H1 (cell line): ENCODE data around the gene N4BP3. TPM values are rescaled to one million over a fixed set of nuclear protein-coding genes. Genes with fewer than 3 reads are reported as not detected.

ENCODE experiments used
- CTCF ChIA-PET: fragments of 300-600 bp; sonication (Branson Sonifier 250); formaldehyde crosslinking; loops from one replicate; lab custom pipeline; 2021; ENCODE audit not compliant: partially characterized antibody; lab: Charles Lee
- POLR2A ChIA-PET: fragments of 300-600 bp; sonication (Branson Sonifier 250); formaldehyde crosslinking; loops from one replicate; lab custom pipeline; 2021; ENCODE audit warnings: inconsistent platforms; ENCODE audit not compliant: partially characterized antibody; lab: Charles Lee
- DNase-seq, 2 experiments: peaks; one replicate each; pipeline versions ENCODE4 v3.0.0 to v3.0.0-alpha.2; 2010 to 2022; ENCODE audit warnings: low spot score in 2 of 2, low read depth in 1 of 2, mixed read lengths in 1 of 2
- FAIRE-seq: peaks from 2 replicates; lab custom pipeline; 2011; peaks lifted over from hg19 to GRCh38; lab: Jason Lieb, UNC
- H2AFZ ChIP-seq: 2 replicates; pipeline ENCODE4 v1.8.1; 2012; ENCODE audit warnings: low read length, inconsistent platforms
- H2AK5ac ChIP-seq: 2 replicates; pipeline ENCODE4 v1.6.1; 2013; ENCODE audit warnings: low read depth, low read length
- H2BK120ac ChIP-seq: replicated peaks from 2 replicates; pipeline ENCODE3; 2013; ENCODE audit warnings: low read depth, low read length, inconsistent platforms
- H2BK12ac ChIP-seq: 2 replicates; pipeline ENCODE4 v1.6.1; 2013; ENCODE audit warnings: low read depth, low read length
- H2BK15ac ChIP-seq: 2 replicates; pipeline ENCODE4 v1.6.1; 2013; ENCODE audit warnings: low read length
- H2BK20ac ChIP-seq: 2 replicates; pipeline ENCODE4 v1.6.1; 2013; ENCODE audit warnings: low read length
- H2BK5ac ChIP-seq: 2 replicates; pipeline ENCODE4 v1.6.1; 2013; ENCODE audit warnings: low read depth, low read length
- H3K14ac ChIP-seq: 2 replicates; pipeline ENCODE4 v1.6.1; 2013; ENCODE audit warnings: inconsistent platforms; ENCODE audit not compliant: insufficient read length
- H3K18ac ChIP-seq: 2 replicates; pipeline ENCODE4 v1.6.1; 2013; ENCODE audit warnings: low read length; ENCODE audit errors: extremely low read depth
- H3K23ac ChIP-seq: 2 replicates; pipeline ENCODE4 v1.6.1; 2013; ENCODE audit warnings: inconsistent platforms; ENCODE audit not compliant: insufficient read length
- H3K23me2 ChIP-seq: 2 replicates; pipeline ENCODE4 v1.6.1; 2013; ENCODE audit warnings: low read depth, low read length
- H3K27ac ChIP-seq: 2 replicates; pipeline ENCODE4 v1.6.1; 2011; ENCODE audit warnings: low read depth, low read length, inconsistent platforms
- H3K27me3 ChIP-seq, 4 experiments: replicated peaks in 1 of 4; 1 replicate in 1 of 4; 2 replicates in 3 of 4; pipeline versions ENCODE4 v1.6.1 to v1.8.1; 2011 to 2013; ENCODE audit warnings: low read length in 3 of 4, mild to moderate bottlenecking in 3 of 4, inconsistent platforms in 2 of 4, mixed read lengths in 2 of 4, moderate library complexity in 1 of 4; ENCODE audit not compliant: control insufficient read depth in 3 of 4, insufficient read depth in 3 of 4; ENCODE audit errors: extremely low read depth in 1 of 4
- H3K36me3 ChIP-seq, 4 experiments: 2 replicates each; pipeline versions ENCODE4 v1.6.1 to v1.8.1; 2011 to 2013; ENCODE audit warnings: mild to moderate bottlenecking in 4 of 4, low read length in 3 of 4, moderate library complexity in 2 of 4, control low read depth in 1 of 4, inconsistent platforms in 1 of 4; ENCODE audit not compliant: insufficient read depth in 4 of 4, control insufficient read depth in 2 of 4
- H3K4ac ChIP-seq: replicated peaks from 2 replicates; pipeline ENCODE3; 2013; ENCODE audit warnings: low read length, low read depth, mixed read lengths, inconsistent platforms; ENCODE audit not compliant: insufficient read length
- H3K4me1 ChIP-seq, 4 experiments: replicated peaks in 1 of 4; 1 replicate in 1 of 4; 2 replicates in 3 of 4; pipeline versions ENCODE4 v1.6.1 to v1.8.1; 2011 to 2013; ENCODE audit warnings: low read length in 3 of 4, inconsistent platforms in 2 of 4, mixed read lengths in 1 of 4; ENCODE audit not compliant: insufficient read depth in 4 of 4, control insufficient read depth in 3 of 4
- H3K4me2 ChIP-seq, 2 experiments: 2 replicates each; pipeline versions ENCODE4 v1.6.1 to v1.8.1; 2011 to 2013; ENCODE audit warnings: low read depth in 2 of 2, low read length in 2 of 2, control low read depth in 1 of 2, inconsistent platforms in 1 of 2, mild to moderate bottlenecking in 1 of 2; ENCODE audit not compliant: insufficient read depth in 1 of 2
- H3K4me3 ChIP-seq, 4 experiments: fragments of 200-600, 300-600 bp in 1 of 4; sonication (generic), shearing (Covaris generic), sonication (Bioruptor Twin) in 1 of 4; 2 replicates each; pipeline versions ENCODE4 v1.5.1 to v1.8.1; 2011 to 2016; ENCODE audit warnings: low read length in 4 of 4, low read depth in 3 of 4, control low read depth in 2 of 4, inconsistent platforms in 2 of 4, mild to moderate bottlenecking in 2 of 4, mixed read lengths in 1 of 4, moderate library complexity in 1 of 4; ENCODE audit not compliant: insufficient read depth in 2 of 4; ENCODE audit errors: extremely low read depth in 1 of 4
- H3K56ac ChIP-seq: replicated peaks from 2 replicates; pipeline ENCODE3; 2013; ENCODE audit warnings: low read depth, mild to moderate bottlenecking, mixed read lengths, low read length, inconsistent platforms; ENCODE audit not compliant: insufficient read length
- H3K79me1 ChIP-seq: 2 replicates; pipeline ENCODE4 v1.6.1; 2013; ENCODE audit warnings: low read depth, low read length, control low read depth
- H3K79me2 ChIP-seq, 2 experiments: 2 replicates each; pipeline versions ENCODE4 v1.6.1 to v1.8.1; 2012 to 2013; ENCODE audit warnings: low read length in 2 of 2, mild to moderate bottlenecking in 2 of 2, inconsistent platforms in 1 of 2; ENCODE audit not compliant: insufficient read depth in 2 of 2, control insufficient read depth in 1 of 2
- H3K9ac ChIP-seq, 4 experiments: replicated peaks in 1 of 4; 1 replicate in 1 of 4; 2 replicates in 3 of 4; pipeline versions ENCODE4 v1.6.1 to v1.8.1; 2011 to 2013; ENCODE audit warnings: low read depth in 3 of 4, low read length in 3 of 4, control low read depth in 2 of 4, mild to moderate bottlenecking in 2 of 4, moderate library complexity in 2 of 4, inconsistent platforms in 1 of 4; ENCODE audit errors: extremely low read depth in 1 of 4
- H3K9me3 ChIP-seq, 2 experiments: 2 replicates each; pipeline versions ENCODE4 v1.6.1 to v1.8.1; 2012 to 2013; ENCODE audit warnings: mild to moderate bottlenecking in 2 of 2, moderate library complexity in 2 of 2, control low read depth in 1 of 2, inconsistent platforms in 1 of 2, low read depth in 1 of 2, low read length in 1 of 2, mixed read lengths in 1 of 2; ENCODE audit not compliant: insufficient read depth in 2 of 2
- H4K20me1 ChIP-seq, 2 experiments: replicated peaks in 1 of 2; 2 replicates each; pipeline versions ENCODE3 to v1.8.1; 2011 to 2013; ENCODE audit warnings: inconsistent platforms in 2 of 2, low read length in 2 of 2, mild to moderate bottlenecking in 1 of 2; ENCODE audit not compliant: insufficient read depth in 2 of 2, control insufficient read depth in 1 of 2
- H4K5ac ChIP-seq: 2 replicates; pipeline ENCODE4 v1.6.1; 2013; ENCODE audit warnings: low read length, low read depth, mixed read lengths, inconsistent platforms; ENCODE audit not compliant: insufficient read length
- H4K8ac ChIP-seq: 2 replicates; pipeline ENCODE4 v1.8.0; 2013; ENCODE audit warnings: mild to moderate bottlenecking, moderate library complexity, low read length, inconsistent platforms; ENCODE audit not compliant: insufficient read depth; ENCODE audit errors: extremely low read depth
- H4K91ac ChIP-seq: replicated peaks from 2 replicates; pipeline ENCODE3; 2013; ENCODE audit warnings: low read length, mixed read lengths, inconsistent platforms; ENCODE audit not compliant: insufficient read length
- MAFK ChIP-seq: IDR thresholded peaks from 2 replicates; pipeline ENCODE4 v1.6.1; 2012; ENCODE audit warnings: low read depth, mild to moderate bottlenecking, improper control_type of control experiment, low read length
- NANOG ChIP-seq: IDR thresholded peaks from 2 replicates; pipeline ENCODE4 v1.6.1; 2011; ENCODE audit warnings: low read length, low read depth, mild to moderate bottlenecking, inconsistent platforms; ENCODE audit not compliant: insufficient read depth, poor library complexity, severe bottlenecking
- NRF1 ChIP-seq: IDR thresholded peaks from 2 replicates; pipeline ENCODE4 v1.6.1; 2011; ENCODE audit warnings: mild to moderate bottlenecking, low read depth, low read length, improper control_type of control experiment
- RAD21 ChIP-seq, 2 experiments: IDR thresholded peaks in 1 of 2; conservative IDR thresholded peaks in 1 of 2; 2 replicates each; pipeline ENCODE4 v1.6.1; 2011; ENCODE audit warnings: low read depth in 2 of 2, low read length in 2 of 2, improper control_type of control experiment in 1 of 2, inconsistent platforms in 1 of 2, mild to moderate bottlenecking in 1 of 2, moderate library complexity in 1 of 2
- WGBS, 2 experiments: shearing (Covaris generic) in 1 of 2; methylation state at CpG; one replicate each; pipeline versions ENCODE4 v1.1.6 to v1.1.7; 2013 to 2015; ENCODE audit warnings: low lambda C conversion rate in 2 of 2, mixed read lengths in 2 of 2, inconsistent platforms in 1 of 2, low coverage in 1 of 2, missing lambda C conversion rate in 1 of 2; ENCODE audit not compliant: insufficient replicate concordance in 2 of 2, insufficient coverage in 1 of 2, insufficient read length in 1 of 2; ENCODE audit errors: extremely low coverage in 1 of 2, missing lambda C conversion rate in 1 of 2; 5-methylcytosine and 5-hydroxymethylcytosine counted together
- polyA plus RNA-seq, 7 experiments: library from polyadenylated mRNA; depleted of rRNA in 3 of 7; stranded (reverse) in 5 of 7; unstranded in 2 of 7; fragments of >200 nt in 5 of 7; fragments of 200-250 nt in 2 of 7; gene quantifications; 1 replicate in 5 of 7; 2 replicates in 1 of 7; 4 replicates in 1 of 7; pipeline versions ENCODE4 v1.2.1 to v1.2.3, GENCODE V29; 2011 to 2013; ENCODE audit warnings: missing spikeins in 2 of 7, mixed read lengths in 2 of 7
- total RNA-seq: library from RNA; stranded (reverse); fragmentation: NEBNext Ultra II Directional; extraction: Animal tissue kit (Norgen Biotek cat#: 25700); gene quantifications from 2 replicates; pipeline ENCODE4 v1.2.1, GENCODE V29; 2021
- TF ChIP-seq, protein P1 (sequence below), 3 experiments: IDR thresholded peaks; 1 replicate in 2 of 3; 2 replicates in 1 of 3; pipeline versions ENCODE4 v1.5.1 to v1.6.1; 2011; ENCODE audit warnings: low read length in 3 of 3, mild to moderate bottlenecking in 3 of 3, inconsistent platforms in 2 of 3, low read depth in 1 of 3, moderate library complexity in 1 of 3; ENCODE audit not compliant: insufficient read depth in 1 of 3; ENCODE audit errors: control extremely low read depth in 1 of 3

N4BP3 gene
- total and polyA plus RNA-seq, 2 of the 8 experiments (the other 6 are each of a cell fraction or from before 2014, with no cell fraction given): 13.1 to 39.2 TPM

DNA sequence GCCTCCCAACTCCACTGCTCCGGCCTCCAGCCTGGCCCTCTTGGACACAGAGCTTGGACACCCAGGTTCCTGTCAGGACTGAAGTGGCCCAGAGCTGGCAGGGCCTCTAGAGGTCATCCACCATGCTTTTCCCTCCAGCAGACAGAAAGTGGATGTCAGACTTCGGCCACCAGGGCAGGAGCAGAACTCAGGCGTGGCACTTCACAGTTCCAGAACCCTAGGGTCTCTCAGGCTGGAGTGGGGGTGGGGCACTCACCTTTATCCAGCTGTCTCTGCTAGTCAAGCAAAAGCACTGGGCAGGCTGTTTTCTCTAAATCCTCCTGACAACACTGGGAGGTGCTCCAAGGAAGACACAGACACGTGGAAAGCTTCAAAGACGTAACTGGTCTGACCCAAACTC, 35.6 kb upstream of the N4BP3 start:
- Histone ChIP-seq H2BK15ac (peak overlapping the region; percentile 61; the same call in 1 of the 2 replicates), H3K4me3 (no peak overlapping the region), H3K4me1 (peaks cover 0 to 17% (median 6%) of the 10 kb centered on the region in 4 experiments; a peak in 3 of 7 replicates), H2BK20ac (peak overlapping the region; percentile 72; the same call in 1 of the 2 replicates), H2AFZ (no peak overlapping the region), H3K18ac (no peak overlapping the region), H3K9me3 (no peaks in the 10 kb centered on the region), H3K9ac (no peak overlapping the region), H2BK5ac (peak overlapping the region; percentile 78; the same call in 1 of the 2 replicates), H3K56ac (no peak overlapping the region), H4K91ac (peak overlapping the region; percentile 39), H3K23me2 (no peaks in the 10 kb centered on the region), H3K27ac (no peak overlapping the region), H3K36me3 (no peaks in the 10 kb centered on the region), H2AK5ac (no peak overlapping the region), H3K4ac (no peak overlapping the region), H3K4me2 (no peak overlapping the region), H3K23ac (no peak overlapping the region), H4K20me1 (no peaks in the 10 kb centered on the region), H4K5ac (no peak overlapping the region), H2BK120ac (no peak overlapping the region), H3K14ac (no peak overlapping the region), H2BK12ac (peak overlapping the region; percentile 60; the same call in 1 of the 2 replicates), H3K79me2 (no peaks in the 10 kb centered on the region), H3K79me1 (no peaks in the 10 kb centered on the region), H4K8ac (no peak overlapping the region), H3K27me3 (peaks cover 0 to 11% (median 6%) of the 10 kb centered on the region in 4 experiments; a peak in 3 of 7 replicates)
- ChIA-PET CTCF (interaction anchor here (1.0 to 14.6 kb wide), 14 partner anchors 13 to 180 kb away, joined by 3 to 515 read pairs (median 18); partner anchors contain the start of genes N4BP3 and NHP2), POLR2A (interaction anchor here (0.6 to 11.1 kb wide), 14 partner anchors 33 to 128 kb away, joined by 3 to 115 read pairs (median 6); partner anchors contain the start of genes HNRNPAB, NHP2 and RMND5B)
- TF ChIP-seq MAFK (no peak), NANOG (no peak), NRF1 (no peak), RAD21 (IDR thresholded peaks at IDR 0.05 in 1 of 2, conservative IDR thresholded peaks at IDR 0.05 in 1 of 2; ENCODE audit: low read depth in 2 of 2, low read length in 2 of 2) (peak in 1 of 2 experiments; percentile 34; a peak in 3 of 4 replicates)
- TF ChIP-seq, protein P1, sequence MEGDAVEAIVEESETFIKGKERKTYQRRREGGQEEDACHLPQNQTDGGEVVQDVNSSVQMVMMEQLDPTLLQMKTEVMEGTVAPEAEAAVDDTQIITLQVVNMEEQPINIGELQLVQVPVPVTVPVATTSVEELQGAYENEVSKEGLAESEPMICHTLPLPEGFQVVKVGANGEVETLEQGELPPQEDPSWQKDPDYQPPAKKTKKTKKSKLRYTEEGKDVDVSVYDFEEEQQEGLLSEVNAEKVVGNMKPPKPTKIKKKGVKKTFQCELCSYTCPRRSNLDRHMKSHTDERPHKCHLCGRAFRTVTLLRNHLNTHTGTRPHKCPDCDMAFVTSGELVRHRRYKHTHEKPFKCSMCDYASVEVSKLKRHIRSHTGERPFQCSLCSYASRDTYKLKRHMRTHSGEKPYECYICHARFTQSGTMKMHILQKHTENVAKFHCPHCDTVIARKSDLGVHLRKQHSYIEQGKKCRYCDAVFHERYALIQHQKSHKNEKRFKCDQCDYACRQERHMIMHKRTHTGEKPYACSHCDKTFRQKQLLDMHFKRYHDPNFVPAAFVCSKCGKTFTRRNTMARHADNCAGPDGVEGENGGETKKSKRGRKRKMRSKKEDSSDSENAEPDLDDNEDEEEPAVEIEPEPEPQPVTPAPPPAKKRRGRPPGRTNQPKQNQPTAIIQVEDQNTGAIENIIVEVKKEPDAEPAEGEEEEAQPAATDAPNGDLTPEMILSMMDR (IDR thresholded peaks at IDR 0.05; ENCODE audit: control extremely low read depth in 1 of 3, insufficient read depth in 1 of 3, low read depth in 1 of 3, low read length in 3 of 3): peak in 2 of 3 experiments; percentile 35 to 36; a peak in 2 of 4 replicates
- WGBS, 2 experiments: 67% methylated on average over 5 of the region's 5 CpGs; no CpG with 5 or more reads in 1 of the 2 experiments
- DNase-seq (no peak), FAIRE-seq (no peak)
